GM19395 (cell line): ENCODE data around the gene KPNA2.

Experiments
- ATAC-seq: cut with Tn5 transposase; IDR thresholded peaks from one replicate; pipeline ENCODE4 v1.9.1; 2021; ENCODE audit warnings: mild to moderate bottlenecking, moderate library complexity; ENCODE audit not compliant: unreplicated experiment

The KPNA2 gene

DNA sequence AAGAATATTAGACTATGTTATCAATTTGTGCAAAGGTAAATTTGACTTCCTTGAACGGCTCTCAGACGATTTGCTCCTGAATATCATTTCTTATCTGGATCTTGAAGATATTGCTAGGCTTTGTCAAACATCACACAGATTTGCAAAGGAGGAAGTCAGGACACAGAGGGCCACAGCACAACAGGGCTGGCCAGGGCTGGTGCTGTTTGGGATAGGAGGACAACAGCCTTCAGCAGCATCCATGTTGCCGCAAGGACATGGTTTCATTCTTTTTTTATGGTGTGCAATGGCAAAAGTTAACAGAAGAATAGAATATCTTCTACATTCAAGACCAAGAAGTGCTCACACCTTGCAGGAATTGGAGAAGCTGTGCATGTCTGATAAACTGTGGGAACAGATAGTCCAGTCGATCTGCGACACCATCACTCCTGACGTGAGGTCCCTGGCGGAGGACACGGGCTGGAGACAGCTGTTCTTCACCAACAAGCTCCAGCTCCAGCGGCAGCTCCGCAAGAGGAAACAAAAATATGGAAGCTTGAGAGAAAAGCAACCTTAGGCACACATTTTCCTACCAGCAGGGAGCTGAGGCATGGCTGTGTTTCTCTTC lies 59.8 kb downstream of the KPNA2 start:
- no peak for ATAC-seq

DNA sequence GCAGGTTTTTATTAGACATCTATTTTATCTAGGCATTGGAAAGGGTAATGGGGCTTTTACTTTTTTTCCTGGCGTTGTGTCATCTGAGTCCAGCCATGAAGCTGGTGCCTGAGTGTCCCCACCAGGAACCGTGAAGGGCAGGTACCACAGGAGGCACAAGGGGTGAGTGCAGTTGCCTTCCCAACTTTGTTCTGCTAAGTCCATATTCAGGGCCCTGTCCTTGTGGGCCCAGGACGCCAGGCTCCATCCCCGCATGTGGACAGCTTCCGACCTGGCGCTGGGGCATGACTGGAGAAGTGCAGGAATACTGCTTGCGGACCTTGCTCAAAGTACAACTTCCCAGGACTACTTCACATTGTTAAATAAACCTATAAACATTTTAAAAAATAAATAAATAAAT lies 60.6 kb downstream of the KPNA2 start:
- ATAC-seq = no peak
